MM.1S (cell line): Measurements from ENCODE around the gene MED27.

ENCODE experiments used
- DNase-seq: peaks from one replicate; pipeline ENCODE4 v3.0.0-alpha.2; 2015
- H2AFZ ChIP-seq: fragments of 300-600 bp; sonication (generic); 2 replicates; pipeline ENCODE4 v1.6.0; 2016; ENCODE audit warnings: antibody characterized with exemption, low read length
- H3F3A ChIP-seq: fragments of 300-600 bp; sonication (generic); 2 replicates; pipeline ENCODE4 v1.6.1; 2016; ENCODE audit warnings: mild to moderate bottlenecking, antibody characterized with exemption, low read length, moderate library complexity, mixed read lengths; ENCODE audit not compliant: insufficient read depth
- H3K27ac ChIP-seq: fragments of 300-600 bp; sonication (generic); 2 replicates; pipeline ENCODE4 v1.5.1; 2016; ENCODE audit warnings: mild to moderate bottlenecking, low read length
- H3K27me3 ChIP-seq: fragments of 300-600 bp; sonication (generic); replicated peaks from 2 replicates; pipeline ENCODE4 v1.6.0; 2016; ENCODE audit warnings: low read length; ENCODE audit not compliant: insufficient read depth
- H3K36me3 ChIP-seq: fragments of 300-600 bp; sonication (generic); replicated peaks from 2 replicates; pipeline ENCODE4 v1.6.1; 2016; ENCODE audit warnings: mild to moderate bottlenecking, low read length, mixed read lengths; ENCODE audit not compliant: insufficient read depth
- H3K4me1 ChIP-seq: fragments of 300-600 bp; sonication (generic); 2 replicates; pipeline ENCODE4 v1.6.1; 2016; ENCODE audit warnings: low read length, mixed read lengths
- H3K4me2 ChIP-seq: fragments of 300-600 bp; sonication (generic); 2 replicates; pipeline ENCODE4 v1.6.0; 2016; ENCODE audit warnings: low read depth, low read length
- H3K4me3 ChIP-seq: fragments of 300-600 bp; sonication (generic); 2 replicates; pipeline ENCODE4 v1.5.1; 2016; ENCODE audit warnings: low read length, mixed read lengths
- H3K79me2 ChIP-seq: fragments of 300-600 bp; sonication (generic); 2 replicates; pipeline ENCODE4 v1.6.1; 2016; ENCODE audit warnings: mixed run types, low read length, mixed read lengths
- H3K9ac ChIP-seq: fragments of 300-600 bp; sonication (generic); 2 replicates; pipeline ENCODE4 v1.6.1; 2016; ENCODE audit warnings: low read length, mixed read lengths
- H3K9me2 ChIP-seq: fragments of 300-600 bp; sonication (generic); replicated peaks from 2 replicates; pipeline ENCODE4 v1.6.1; 2016; ENCODE audit warnings: mild to moderate bottlenecking, low read length, mixed read lengths; ENCODE audit not compliant: insufficient read depth
- H3K9me3 ChIP-seq: fragments of 300-600 bp; sonication (generic); replicated peaks from 2 replicates; pipeline ENCODE4 v1.6.1; 2016; ENCODE audit warnings: mild to moderate bottlenecking, low read length, mixed read lengths; ENCODE audit not compliant: insufficient read depth
- H4K20me1 ChIP-seq: fragments of 300-600 bp; sonication (generic); 2 replicates; pipeline ENCODE4 v1.6.1; 2016; ENCODE audit warnings: mild to moderate bottlenecking, low read length, moderate library complexity, mixed read lengths; ENCODE audit not compliant: insufficient read depth
- CTCF ChIP-seq: fragments of 300-600 bp; sonication (generic); IDR thresholded peaks from 2 replicates; pipeline ENCODE4 v1.5.1; 2016; ENCODE audit warnings: antibody characterized with exemption, low read length, mixed read lengths
- EZH2 ChIP-seq: fragments of 300-600 bp; sonication (generic); optimal IDR thresholded peaks from 2 replicates; pipeline ENCODE3; 2017; ENCODE audit warnings: low read depth, mild to moderate bottlenecking, antibody characterized with exemption, low read length, mixed read lengths
- EZH2phosphoT487 ChIP-seq: fragments of 300-600 bp; sonication (generic); IDR thresholded peaks from 2 replicates; pipeline ENCODE4 v1.6.1; 2018; ENCODE audit warnings: antibody characterized with exemption, low read length

The MED27 gene

GRCh38 chr9:131863306-131863896 lies 216.3 kb downstream of the MED27 start:
- no peak for TF ChIP-seq EZH2
- TF ChIP-seq EZH2phosphoT487, result no peak
- TF ChIP-seq CTCF, result no peak
- Histone ChIP-seq H3K4me2 (no peak overlapping the region), H3K27ac (no peak overlapping the region), H3K9ac (no peak overlapping the region), H3K79me2 (no peaks in the 10 kb centered on the region), H3F3A (no peaks in the 10 kb centered on the region), H2AFZ (no peak overlapping the region), H3K27me3 (no peaks in the 10 kb centered on the region), H3K4me3 (no peak overlapping the region), H3K36me3 (no peaks in the 10 kb centered on the region), H3K4me1 (no peaks in the 10 kb centered on the region), H4K20me1 (no peaks in the 10 kb centered on the region), H3K9me2 (no peaks in the 10 kb centered on the region), H3K9me3 (no peaks in the 10 kb centered on the region)
- DNase-seq, result no peak

DNA sequence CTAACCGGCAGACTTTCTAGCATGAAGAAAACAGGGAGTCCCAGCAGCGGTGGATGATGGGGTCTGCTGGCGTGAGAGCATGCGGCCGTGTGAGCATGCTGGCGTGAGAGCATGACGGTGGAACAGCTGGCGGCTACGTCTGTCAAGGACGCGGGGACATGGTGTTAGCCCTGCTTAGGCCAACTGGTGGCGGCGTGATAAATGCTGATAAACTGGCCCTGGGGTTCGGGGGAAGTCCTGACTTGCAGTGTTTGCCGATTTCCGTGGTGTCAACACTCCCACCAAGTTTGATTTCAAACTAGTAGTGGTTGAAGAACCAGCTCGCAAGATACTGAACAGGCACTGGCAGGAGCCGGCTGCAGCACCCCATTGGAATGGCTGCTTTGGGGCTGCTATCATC lies 217.4 kb downstream of the MED27 start:
- TF ChIP-seq EZH2 (no peak), CTCF (no peak), EZH2phosphoT487 (no peak)
- Histone ChIP-seq H3K4me1 (no peaks in the 10 kb centered on the region), H3K4me2 (no peak overlapping the region)

DNA sequence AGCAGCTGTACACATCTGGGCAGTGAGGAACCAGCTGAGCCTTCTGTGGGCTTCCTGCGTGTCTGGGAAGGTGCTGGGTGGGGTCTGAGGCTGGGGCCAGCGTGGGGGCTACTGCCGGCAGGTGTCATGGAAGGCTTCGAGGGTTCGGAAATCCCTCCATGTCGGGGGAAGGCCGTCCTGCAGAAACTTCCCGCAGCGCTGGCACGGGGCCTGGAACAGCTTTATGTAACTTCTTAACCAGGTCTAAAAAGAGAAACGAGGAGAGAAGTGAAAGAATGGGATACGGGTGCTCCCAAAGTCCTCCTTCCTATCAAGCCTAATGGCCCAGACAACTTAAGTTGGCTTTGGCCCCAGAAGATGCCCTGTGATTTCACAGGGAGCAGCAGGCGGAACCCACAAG lies 219.2 kb downstream of the MED27 start:
- Histone ChIP-seq H3K4me3 (no peak overlapping the region), H2AFZ (no peak overlapping the region), H3K9me3 (no peaks in the 10 kb centered on the region), H3K36me3 (no peaks in the 10 kb centered on the region), H3K27ac (no peak overlapping the region), H3K79me2 (no peaks in the 10 kb centered on the region), H3F3A (no peaks in the 10 kb centered on the region), H3K4me2 (no peak overlapping the region), H4K20me1 (no peaks in the 10 kb centered on the region), H3K9me2 (no peaks in the 10 kb centered on the region), H3K4me1 (no peaks in the 10 kb centered on the region), H3K27me3 (no peaks in the 10 kb centered on the region), H3K9ac (no peak overlapping the region)
- no peak for DNase-seq
- TF ChIP-seq EZH2phosphoT487, result no peak
- no peak for TF ChIP-seq CTCF
- no peak for TF ChIP-seq EZH2

More for the DNA sequence above, 217.4 kb downstream of the MED27 start:
- Histone ChIP-seq H3K9me3 (no peaks in the 10 kb centered on the region), H3K4me3 (no peak overlapping the region), H3F3A (no peaks in the 10 kb centered on the region), H2AFZ (no peak overlapping the region), H3K36me3 (no peaks in the 10 kb centered on the region), H3K9me2 (no peaks in the 10 kb centered on the region), H3K27ac (no peak overlapping the region), H4K20me1 (no peaks in the 10 kb centered on the region), H3K27me3 (no peaks in the 10 kb centered on the region), H3K79me2 (no peaks in the 10 kb centered on the region), H3K9ac (no peak overlapping the region)
- DNase-seq, result no peak
